Measurements from ENCODE around the gene WDR46. TPM values are rescaled to one million over a fixed set of nuclear protein-coding genes. Genes with fewer than 3 reads are reported as not detected.
A peak's percentile ranks its signal among the peaks of the same experiment; 100 is the strongest.

Gene WDR46
- total RNA-seq, 1 donor from 2014 or later: 31.1 TPM

- Mint-ChIP-seq H3K4me1 (no peaks in the 10 kb centered on the region), H3K27ac (no peak overlapping the region), H3K27me3 (ENCODE audit: insufficient read depth, low read depth) (peaks cover 4% of the 10 kb centered on the region), H3K36me3 (peaks cover 23% of the 10 kb centered on the region), H3K4me3 (no peak overlapping the region), H3K9me3 (no peaks in the 10 kb centered on the region)
- H3F3A ChIP-seq (ENCODE audit: low read depth): no peaks in the 10 kb centered on the region
- TF ChIP-seq EZH2phosphoT487 (IDR thresholded peaks at IDR 0.05): no peak
- no peak for TF ChIP-seq EZH2 (IDR thresholded peaks at IDR 0.05)
- TF ChIP-seq CTCF (IDR thresholded peaks at IDR 0.05): no peak
- no peak overlapping the region for H3K4me3 ChIP-seq
- H3K9ac ChIP-seq: no peak overlapping the region
- peaks cover 5% of the 10 kb centered on the region for H3K36me3 ChIP-seq
- no peaks in the 10 kb centered on the region for H3K9me3 ChIP-seq (ENCODE audit: low read depth)
- H2AFZ ChIP-seq (replicated peaks): no peak overlapping the region
- no peaks in the 10 kb centered on the region for H3K27me3 ChIP-seq
- H3K27ac ChIP-seq: no peak overlapping the region
- no peaks in the 10 kb centered on the region for H3K79me2 ChIP-seq (ENCODE audit: low read depth)
- H3K4me2 ChIP-seq: no peak overlapping the region
- H3K4me1 ChIP-seq: no peaks in the 10 kb centered on the region
- no peak for DNase-seq (ENCODE audit: low spot score)
- no peaks in the 10 kb centered on the region for H4K20me1 ChIP-seq (ENCODE audit: low read depth)
These were observed 30.0 kb downstream of the WDR46 start for GRCh38 chr6:33259032-33259431.

DNA sequence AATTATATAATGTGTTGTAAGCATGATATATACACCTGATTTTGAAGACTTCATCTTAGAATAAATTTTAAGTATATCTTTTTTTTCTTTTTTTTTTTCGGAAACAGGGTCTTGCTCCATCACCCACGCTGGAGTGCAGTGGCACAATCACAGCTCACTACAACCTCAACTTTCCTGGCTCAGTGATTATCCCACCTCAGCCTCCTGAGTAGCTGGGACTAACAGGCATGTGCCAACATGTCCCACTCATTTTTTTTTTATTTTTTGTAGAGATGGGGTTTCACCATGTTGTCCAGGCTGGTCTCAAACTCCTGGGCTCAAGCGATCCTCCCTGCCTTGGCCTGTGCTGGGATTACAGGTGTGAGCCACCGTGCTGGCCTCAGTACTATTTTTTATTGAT, 34.4 kb downstream of the WDR46 start:
- H3K4me3 ChIP-seq: no peak overlapping the region
- Mint-ChIP-seq H3K4me1 (peaks cover 10% of the 10 kb centered on the region), H3K27ac (no peak overlapping the region), H3K36me3 (peaks cover 18% of the 10 kb centered on the region), H3K9me3 (no peaks in the 10 kb centered on the region), H3K27me3 (ENCODE audit: insufficient read depth, low read depth) (peaks cover 5% of the 10 kb centered on the region), H3K4me3 (no peak overlapping the region)
- H3F3A ChIP-seq (ENCODE audit: low read depth): peaks cover 7% of the 10 kb centered on the region
- no peak overlapping the region for H3K9ac ChIP-seq
- no peak overlapping the region for H3K4me2 ChIP-seq
- no peak overlapping the region for H2AFZ ChIP-seq (replicated peaks)
- no peaks in the 10 kb centered on the region for H3K27me3 ChIP-seq
- H3K79me2 ChIP-seq (ENCODE audit: low read depth): no peaks in the 10 kb centered on the region
- H3K9me3 ChIP-seq (ENCODE audit: low read depth): no peaks in the 10 kb centered on the region
- H3K4me1 ChIP-seq: no peaks in the 10 kb centered on the region
- peak overlapping the region; percentile 37 for H3K27ac ChIP-seq
- no peak for TF ChIP-seq EZH2phosphoT487 (IDR thresholded peaks at IDR 0.05)
- no peak for TF ChIP-seq CTCF (IDR thresholded peaks at IDR 0.05)
- no peak for TF ChIP-seq EZH2 (IDR thresholded peaks at IDR 0.05)
- no peak for DNase-seq (ENCODE audit: low spot score)
- no peaks in the 10 kb centered on the region for H4K20me1 ChIP-seq (ENCODE audit: low read depth)
- no peaks in the 10 kb centered on the region for H3K36me3 ChIP-seq

DNA sequence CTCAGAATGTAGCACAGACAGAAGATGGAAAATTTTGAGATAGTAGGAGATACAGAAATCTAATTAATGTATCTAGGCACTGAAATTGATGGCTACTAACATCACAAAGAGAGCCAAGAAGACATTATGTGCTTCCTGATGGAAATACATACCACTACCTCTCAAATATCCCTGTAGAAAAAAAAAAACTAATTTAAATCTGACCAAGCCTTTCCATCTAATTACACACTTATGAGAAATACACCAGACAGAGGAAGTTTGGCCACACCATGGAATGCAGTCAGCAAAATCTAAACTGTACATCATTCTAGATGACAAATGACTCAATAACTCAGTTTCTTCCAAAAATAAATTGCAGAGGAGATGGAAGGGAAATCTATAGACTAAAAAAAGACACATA, 36.3 kb downstream of the WDR46 start:
- no peaks in the 10 kb centered on the region for H3K79me2 ChIP-seq (ENCODE audit: low read depth)
- H3K4me2 ChIP-seq: no peak overlapping the region
- H3K27me3 Mint-ChIP-seq (ENCODE audit: insufficient read depth, low read depth): peaks cover 3% of the 10 kb centered on the region
- peaks cover 6% of the 10 kb centered on the region for H4K20me1 ChIP-seq (ENCODE audit: low read depth)
- H3K27me3 ChIP-seq: peaks cover 12% of the 10 kb centered on the region
- H2AFZ ChIP-seq (replicated peaks): no peak overlapping the region
- no peaks in the 10 kb centered on the region for H3K9me3 ChIP-seq (ENCODE audit: low read depth)
- no peak overlapping the region for H3K4me3 ChIP-seq
- DNase-seq (ENCODE audit: low spot score): no peak
- no peak overlapping the region for H3K4me3 Mint-ChIP-seq
- TF ChIP-seq CTCF (IDR thresholded peaks at IDR 0.05) (no peak), EZH2phosphoT487 (IDR thresholded peaks at IDR 0.05) (no peak), EZH2 (IDR thresholded peaks at IDR 0.05) (no peak)
- H3K27ac Mint-ChIP-seq: no peak overlapping the region
- H3K9me3 Mint-ChIP-seq: no peaks in the 10 kb centered on the region
- H3K9ac ChIP-seq: no peak overlapping the region
- H3K4me1 ChIP-seq: peaks cover 6% of the 10 kb centered on the region
- H3K4me1 Mint-ChIP-seq: peaks cover 23% of the 10 kb centered on the region
- peaks cover 20% of the 10 kb centered on the region for H3F3A ChIP-seq (ENCODE audit: low read depth)
- no peaks in the 10 kb centered on the region for H3K36me3 ChIP-seq
- H3K27ac ChIP-seq: no peak overlapping the region
- H3K36me3 Mint-ChIP-seq: peaks cover 18% of the 10 kb centered on the region

Data from neural progenitor cell (in vitro differentiated cells).